NCI-H226 (cell line): Measurements from ENCODE around the gene ENOX2.

Experiments
- DNase-seq: peaks from one replicate; pipeline ENCODE4 v3.0.0-alpha.2; 2015

ENOX2 gene

GRCh38 chrX:130604882-130605281 is 298.1 kb downstream of the ENOX2 start:
- no peak for DNase-seq

DNA sequence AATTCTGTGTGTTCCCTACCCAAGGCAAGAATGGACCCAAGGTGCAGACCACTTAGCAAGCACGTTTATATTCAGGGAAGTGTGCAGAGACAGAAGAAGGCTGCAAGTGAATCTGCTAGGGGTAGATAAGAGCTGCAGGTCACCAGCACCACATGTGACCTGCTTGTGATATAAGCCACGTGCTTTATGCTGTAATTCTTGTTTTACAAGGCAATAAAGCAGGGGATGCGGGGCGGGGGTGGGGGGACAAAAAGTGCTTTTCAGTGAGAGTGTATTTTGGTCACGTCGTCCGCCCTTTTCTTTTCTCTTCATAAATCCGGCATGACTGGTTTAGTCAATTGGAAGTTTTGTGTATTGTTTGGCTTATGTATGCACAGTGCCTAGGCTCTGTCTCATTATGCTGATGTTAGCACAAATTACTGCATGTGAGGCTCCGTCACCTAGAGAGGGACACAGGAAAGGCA is 308.5 kb downstream of the ENOX2 start:
- no peak for DNase-seq

DNA sequence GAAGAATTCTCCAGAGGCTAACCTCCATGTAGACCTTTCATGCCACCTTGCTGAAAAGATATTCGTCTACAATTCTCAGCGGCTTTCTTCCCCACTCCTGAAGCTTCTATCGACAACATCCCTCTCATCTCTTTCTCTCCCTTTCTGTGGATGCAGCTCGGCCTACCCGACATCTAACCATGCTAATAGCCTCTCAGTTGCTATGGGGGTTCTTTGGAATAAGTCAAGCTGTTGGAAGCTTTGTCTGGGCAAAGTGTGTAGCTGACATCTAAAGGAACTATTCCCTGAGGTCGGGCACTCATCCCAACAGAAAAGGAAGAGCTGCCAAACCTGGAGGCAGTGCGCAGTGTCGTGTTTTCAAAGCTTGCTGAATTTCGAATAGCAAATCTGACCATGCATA is 309.1 kb downstream of the ENOX2 start:
- DNase-seq, result no peak

- DNase-seq, result no peak
Measured at GRCh38 chrX:130592204-130592603, 310.8 kb downstream of the ENOX2 start.

- DNase-seq, result no peak
Measured at GRCh38 chrX:130578906-130579305, 324.1 kb downstream of the ENOX2 start.

DNA sequence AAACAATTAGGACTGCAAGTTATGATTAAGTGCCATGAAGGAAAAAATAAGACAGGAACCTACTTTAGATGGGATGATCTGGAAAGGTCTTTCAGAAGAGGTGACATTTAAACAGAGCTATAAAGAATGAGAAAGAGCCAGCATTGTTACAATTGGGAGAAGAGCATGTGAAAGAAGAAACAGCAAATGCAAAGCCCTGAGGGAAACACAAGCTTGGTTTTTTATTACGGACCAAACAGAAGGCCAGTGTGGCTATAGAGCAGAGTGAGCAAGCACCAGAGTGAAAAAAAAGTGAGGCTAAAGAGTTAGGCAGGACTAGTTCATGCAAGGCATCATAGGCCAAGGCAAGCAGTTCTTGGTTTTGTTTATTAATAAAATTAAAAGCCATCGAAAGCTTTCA is 325.6 kb downstream of the ENOX2 start:
- no peak for DNase-seq

- no peak for DNase-seq
Measured at GRCh38 chrX:130575831-130576389, 327.1 kb downstream of the ENOX2 start.
